Activated T-cell treated with anti-CD3 and anti-CD28 coated beads, Interleukin-2, amount 50 U/mL, for 4 hours (primary cell): Measurements from ENCODE around the gene TCIRG1. TPM values are rescaled to one million over a fixed set of nuclear protein-coding genes. Genes with fewer than 3 reads are reported as not detected.

Experiments used
- ATAC-seq, 2 donors: fragments of 200-7000 bp; cut with Tn5 transposase; one replicate each; pipeline ENCODE4 v1.10.0; 2021
- DNase-seq: peaks from one replicate; pipeline ENCODE4 v3.0.0-alpha.2; 2020
- H3K27me3 Mint-ChIP-seq: one replicate; pipeline ENCODE4 v1.8.0; 2021; ENCODE audit warnings: low read depth, mixed read lengths
- H3K36me3 Mint-ChIP-seq: one replicate; pipeline ENCODE4 v1.8.0; 2022; ENCODE audit warnings: mixed read lengths; ENCODE audit not compliant: insufficient read depth
- H3K4me1 Mint-ChIP-seq: one replicate; pipeline ENCODE4 v1.8.0; 2021; ENCODE audit warnings: low read depth, mixed read lengths
- H3K4me3 Mint-ChIP-seq: one replicate; pipeline ENCODE4 v1.8.0; 2021; ENCODE audit warnings: mild to moderate bottlenecking, moderate library complexity, mixed read lengths
- H3K9me3 Mint-ChIP-seq: one replicate; pipeline ENCODE4 v1.8.0; 2021; ENCODE audit warnings: mixed read lengths
- total RNA-seq, 3 donors: library from RNA; stranded (reverse); gene quantifications; one replicate each; pipeline ENCODE4 v1.2.1, GENCODE V29; 2021

TCIRG1 gene
- total RNA-seq, 3 donors from 2014 or later = 87.0 to 109 (median 101) TPM

DNA sequence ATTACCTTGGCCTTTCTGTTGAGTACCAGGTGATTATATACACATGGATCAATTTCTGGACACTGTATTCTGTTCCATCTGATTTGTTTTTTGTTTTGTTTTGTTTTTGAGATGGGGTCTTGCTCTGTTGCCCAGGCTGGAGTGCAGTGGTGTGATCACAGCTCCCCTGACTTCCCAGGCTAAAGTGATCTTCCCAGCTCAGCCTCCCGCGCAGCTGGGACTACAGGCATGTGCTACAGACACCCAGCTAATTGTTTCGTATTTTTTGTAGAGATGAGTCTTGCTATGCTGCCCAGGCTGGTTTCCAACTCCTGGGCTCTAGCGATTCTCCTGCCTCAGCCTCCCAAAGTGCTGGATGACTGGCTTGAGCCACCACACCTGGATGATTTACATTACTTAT is 19.0 kb downstream of the TCIRG1 start:
- no peaks in the 10 kb centered on the region for H3K27me3 Mint-ChIP-seq
- H3K4me3 Mint-ChIP-seq = no peak overlapping the region
- no peak for ATAC-seq
- DNase-seq = no peak
- peaks cover 6% of the 10 kb centered on the region for H3K36me3 Mint-ChIP-seq
- no peaks in the 10 kb centered on the region for H3K9me3 Mint-ChIP-seq
- H3K4me1 Mint-ChIP-seq = no peaks in the 10 kb centered on the region

DNA sequence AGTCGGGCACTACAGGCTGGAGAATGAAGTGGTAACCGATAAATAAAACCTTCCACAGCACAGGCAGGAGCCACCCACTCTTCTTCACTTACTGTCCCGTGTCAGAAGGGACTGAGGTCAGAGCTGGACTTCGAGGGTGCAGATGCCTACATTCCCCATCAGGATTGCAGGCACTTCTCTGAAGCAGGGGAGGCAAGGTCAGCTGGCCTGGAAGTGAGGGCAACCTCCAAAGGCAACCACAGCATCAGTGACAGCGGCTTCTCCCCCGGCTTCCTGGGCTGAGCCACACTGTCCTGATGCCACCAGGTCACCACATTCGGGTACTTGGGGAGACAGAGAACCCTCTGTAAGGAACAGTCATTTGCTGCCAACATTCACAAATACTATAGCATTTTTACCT is 22.7 kb downstream of the TCIRG1 start:
- ATAC-seq (no peak), DNase-seq (no peak)
- no peaks in the 10 kb centered on the region for H3K9me3 Mint-ChIP-seq
- no peaks in the 10 kb centered on the region for H3K27me3 Mint-ChIP-seq
- H3K4me1 Mint-ChIP-seq = no peaks in the 10 kb centered on the region
- no peak overlapping the region for H3K4me3 Mint-ChIP-seq
- H3K36me3 Mint-ChIP-seq = peaks cover 21% of the 10 kb centered on the region

GRCh38 chr11:68064926-68065325 is 26.1 kb downstream of the TCIRG1 start:
- H3K4me3 Mint-ChIP-seq = no peak overlapping the region
- no peaks in the 10 kb centered on the region for H3K27me3 Mint-ChIP-seq
- H3K9me3 Mint-ChIP-seq = no peaks in the 10 kb centered on the region
- no peaks in the 10 kb centered on the region for H3K4me1 Mint-ChIP-seq
- H3K36me3 Mint-ChIP-seq = peaks cover 30% of the 10 kb centered on the region
- no peak for DNase-seq
- ATAC-seq = no peak

- DNase-seq (no peak), ATAC-seq (no peak)
- no peaks in the 10 kb centered on the region for H3K27me3 Mint-ChIP-seq
- H3K4me1 Mint-ChIP-seq = no peaks in the 10 kb centered on the region
- peaks cover 31% of the 10 kb centered on the region for H3K36me3 Mint-ChIP-seq
- no peaks in the 10 kb centered on the region for H3K9me3 Mint-ChIP-seq
- H3K4me3 Mint-ChIP-seq = no peak overlapping the region
Observed at GRCh38 chr11:68065841-68066240, 27.0 kb downstream of the TCIRG1 start.

- no peak overlapping the region for H3K4me3 Mint-ChIP-seq
- H3K4me1 Mint-ChIP-seq = no peaks in the 10 kb centered on the region
- H3K9me3 Mint-ChIP-seq = no peaks in the 10 kb centered on the region
- H3K27me3 Mint-ChIP-seq = no peaks in the 10 kb centered on the region
- no peak for DNase-seq
- H3K36me3 Mint-ChIP-seq = peaks cover 30% of the 10 kb centered on the region
- no peak for ATAC-seq
Observed at GRCh38 chr11:68066742-68067141, 27.9 kb downstream of the TCIRG1 start.

DNA sequence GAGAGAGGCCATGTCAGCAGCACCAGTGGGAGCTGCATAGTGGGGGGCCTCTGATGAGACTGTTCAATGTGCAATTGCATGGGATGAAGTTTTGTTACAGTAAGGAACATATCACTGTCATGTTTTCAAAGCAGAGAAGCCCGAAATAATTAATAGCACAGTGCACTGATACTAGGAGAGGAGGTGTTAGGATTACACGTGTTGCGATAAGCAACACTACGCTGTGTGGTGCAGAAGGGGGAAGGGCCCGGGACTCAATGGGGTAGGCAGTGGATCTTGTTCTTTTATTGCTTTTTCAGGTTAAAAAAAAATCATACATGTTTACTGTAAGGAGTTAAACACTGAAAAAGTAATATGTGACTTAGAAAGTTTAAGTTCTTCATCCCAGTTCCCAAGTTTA is 29.2 kb downstream of the TCIRG1 start:
- no peaks in the 10 kb centered on the region for H3K9me3 Mint-ChIP-seq
- no peaks in the 10 kb centered on the region for H3K4me1 Mint-ChIP-seq
- no peak overlapping the region for H3K4me3 Mint-ChIP-seq

GRCh38 chr11:68071281-68072048 is 32.6 kb downstream of the TCIRG1 start:
- Mint-ChIP-seq H3K9me3 (no peaks in the 10 kb centered on the region), H3K27me3 (no peaks in the 10 kb centered on the region), H3K36me3 (peaks cover 14% of the 10 kb centered on the region), H3K4me1 (no peaks in the 10 kb centered on the region), H3K4me3 (no peak overlapping the region)
- no peak for DNase-seq
- ATAC-seq = no peak

More for the DNA sequence above, 29.2 kb downstream of the TCIRG1 start:
- H3K27me3 Mint-ChIP-seq = no peaks in the 10 kb centered on the region
- peaks cover 28% of the 10 kb centered on the region for H3K36me3 Mint-ChIP-seq
- ATAC-seq (no peak), DNase-seq (no peak)

DNA sequence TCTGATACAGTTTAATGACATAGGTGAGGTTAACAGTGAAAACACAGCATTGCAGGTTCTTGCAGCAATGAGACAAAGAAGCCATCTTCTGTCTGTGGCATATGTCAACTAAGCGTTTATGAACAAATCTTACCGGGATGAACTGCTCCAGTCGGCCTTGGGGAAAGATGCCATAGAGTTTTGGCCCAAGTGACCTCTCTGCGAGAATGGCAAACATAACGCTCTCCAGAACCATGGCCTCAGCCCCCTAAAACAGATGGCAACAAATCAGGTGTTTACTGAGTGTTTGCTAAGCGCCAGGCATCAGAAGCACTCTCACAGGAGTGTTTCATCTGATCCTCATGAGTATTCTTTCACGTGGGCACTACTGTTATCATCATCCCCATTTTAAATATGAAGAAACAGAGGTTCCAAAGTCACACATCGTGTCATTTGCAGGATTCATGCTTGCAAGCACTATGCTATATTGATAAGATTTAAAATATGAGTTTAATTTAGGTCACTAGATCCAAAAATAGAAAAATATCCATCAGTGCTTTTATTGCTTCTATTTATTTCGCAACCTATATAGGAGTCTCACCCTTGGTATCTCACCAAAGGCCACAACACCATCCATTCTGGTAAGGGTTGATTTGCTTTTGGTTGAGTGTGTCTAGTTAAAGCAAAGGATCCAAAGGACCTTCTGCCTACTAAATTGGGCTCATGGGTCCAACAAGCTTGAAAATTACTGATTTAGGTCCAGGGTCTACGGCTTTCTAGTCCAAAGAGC is 35.9 kb downstream of the TCIRG1 start:
- no peak for DNase-seq
- Mint-ChIP-seq H3K4me1 (no peaks in the 10 kb centered on the region), H3K36me3 (peaks cover 7% of the 10 kb centered on the region), H3K27me3 (no peaks in the 10 kb centered on the region), H3K4me3 (no peak overlapping the region), H3K9me3 (no peaks in the 10 kb centered on the region)
- no peak for ATAC-seq

DNA sequence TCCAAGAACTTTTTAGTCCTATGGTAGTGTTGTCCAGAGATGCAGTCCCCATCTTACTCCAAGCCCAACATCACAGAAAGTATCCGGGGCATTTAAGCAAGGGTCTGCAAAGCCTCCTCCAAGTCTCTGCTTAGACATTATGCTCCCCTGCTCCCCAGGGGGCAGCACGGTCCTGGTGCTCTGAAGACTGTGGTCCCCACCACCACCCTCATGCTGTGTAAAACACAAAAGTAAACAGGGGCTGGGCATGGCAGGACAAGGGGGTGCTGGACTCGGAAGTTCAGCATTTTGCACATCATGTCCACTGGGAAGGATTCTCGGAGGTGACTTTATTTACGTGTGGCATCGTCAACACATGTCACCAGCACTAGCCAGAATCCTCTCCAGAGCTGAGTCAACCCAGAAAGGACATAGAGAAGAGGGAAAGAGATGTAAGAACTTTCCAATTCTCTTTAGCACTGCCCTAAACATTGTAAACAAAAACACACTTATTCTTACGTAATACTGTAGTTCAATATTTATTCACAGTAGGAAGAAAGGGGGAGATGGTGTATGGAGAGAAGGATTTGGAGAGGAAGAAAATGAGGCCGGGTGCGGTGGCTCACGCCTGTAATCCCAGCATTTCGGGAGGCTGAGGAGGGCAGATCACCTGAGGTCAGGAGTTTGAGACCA is 37.7 kb downstream of the TCIRG1 start:
- no peaks in the 10 kb centered on the region for H3K27me3 Mint-ChIP-seq
- no peaks in the 10 kb centered on the region for H3K4me1 Mint-ChIP-seq
- DNase-seq (no peak), ATAC-seq (no peak)
- H3K9me3 Mint-ChIP-seq = no peaks in the 10 kb centered on the region
- H3K4me3 Mint-ChIP-seq = no peak overlapping the region
- peaks cover 6% of the 10 kb centered on the region for H3K36me3 Mint-ChIP-seq

- ATAC-seq (no peak), DNase-seq (no peak)
- Mint-ChIP-seq H3K4me1 (no peaks in the 10 kb centered on the region), H3K4me3 (no peak overlapping the region), H3K9me3 (no peaks in the 10 kb centered on the region), H3K27me3 (no peaks in the 10 kb centered on the region), H3K36me3 (peaks cover 6% of the 10 kb centered on the region)
Observed at GRCh38 chr11:68077617-68078582, 39.1 kb downstream of the TCIRG1 start.

DNA sequence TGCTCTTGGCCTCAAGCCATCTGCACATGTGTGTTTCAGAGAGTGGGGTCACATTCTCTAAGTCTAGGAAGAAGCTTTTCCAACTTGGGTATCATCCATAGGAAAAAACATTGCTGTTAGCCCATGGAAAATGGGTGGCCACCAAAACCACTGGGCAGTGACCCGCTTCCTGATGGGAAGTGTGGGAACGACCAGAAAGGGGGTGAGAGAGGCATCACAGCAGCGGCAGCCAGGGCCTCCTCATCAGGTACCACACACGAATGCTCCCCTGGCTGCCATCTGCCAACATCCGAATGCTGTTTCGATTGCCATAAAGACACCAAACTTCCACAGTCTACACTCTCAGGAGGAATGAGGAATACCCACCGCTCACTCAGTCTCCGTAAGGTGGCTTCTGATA is 42.0 kb downstream of the TCIRG1 start:
- ATAC-seq (no peak), DNase-seq (no peak)
- Mint-ChIP-seq H3K4me3 (no peak overlapping the region), H3K36me3 (peaks cover 6% of the 10 kb centered on the region), H3K4me1 (no peaks in the 10 kb centered on the region), H3K27me3 (no peaks in the 10 kb centered on the region), H3K9me3 (no peaks in the 10 kb centered on the region)

DNA sequence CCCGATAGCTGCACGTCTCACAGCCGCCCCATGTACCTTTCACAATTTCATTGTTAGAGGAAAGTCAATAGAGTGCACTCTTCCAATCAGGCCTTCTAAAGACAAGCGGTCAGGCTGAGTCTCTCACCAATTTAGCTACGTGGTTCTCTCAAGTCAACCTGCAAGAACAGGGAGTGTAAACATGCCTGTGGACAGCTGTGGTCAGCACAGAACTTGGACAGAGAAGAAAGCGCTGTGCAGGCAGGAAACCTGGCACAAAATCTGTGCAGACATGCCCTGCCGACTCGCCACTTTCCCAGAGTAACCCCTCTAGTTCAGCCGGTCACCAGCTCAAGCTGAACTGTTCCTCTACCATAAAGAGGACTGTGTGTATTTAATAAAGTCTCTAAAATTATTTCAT is 42.9 kb downstream of the TCIRG1 start:
- no peaks in the 10 kb centered on the region for H3K27me3 Mint-ChIP-seq
- no peaks in the 10 kb centered on the region for H3K4me1 Mint-ChIP-seq
- no peaks in the 10 kb centered on the region for H3K9me3 Mint-ChIP-seq
- DNase-seq (no peak), ATAC-seq (no peak)
- no peak overlapping the region for H3K4me3 Mint-ChIP-seq
- peaks cover 6% of the 10 kb centered on the region for H3K36me3 Mint-ChIP-seq

DNA sequence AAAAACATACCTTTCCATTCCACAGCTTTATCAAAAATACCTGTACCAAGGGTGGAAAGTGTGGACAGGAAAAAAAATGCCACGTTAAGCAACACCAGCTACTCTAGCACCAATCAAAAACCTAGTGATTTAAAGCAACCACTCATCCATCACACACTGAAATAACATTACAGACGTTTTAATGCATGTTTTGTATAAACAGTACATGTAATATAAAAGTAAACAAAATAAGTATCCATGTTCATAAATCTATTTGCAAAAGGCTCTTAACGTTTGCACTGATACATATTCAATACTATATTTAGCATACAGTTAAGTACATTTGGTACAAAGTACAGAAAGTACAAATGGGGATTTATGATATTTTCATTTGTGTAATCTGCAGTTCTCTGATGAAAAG is 43.7 kb downstream of the TCIRG1 start:
- Mint-ChIP-seq H3K36me3 (peaks cover 6% of the 10 kb centered on the region), H3K4me1 (no peaks in the 10 kb centered on the region), H3K27me3 (no peaks in the 10 kb centered on the region), H3K4me3 (no peak overlapping the region), H3K9me3 (no peaks in the 10 kb centered on the region)
- DNase-seq (no peak), ATAC-seq (no peak)

GRCh38 chr11:68083517-68083916 is 44.7 kb downstream of the TCIRG1 start:
- Mint-ChIP-seq H3K27me3 (no peaks in the 10 kb centered on the region), H3K4me3 (no peak overlapping the region), H3K36me3 (peaks cover 6% of the 10 kb centered on the region), H3K9me3 (no peaks in the 10 kb centered on the region), H3K4me1 (no peaks in the 10 kb centered on the region)
- ATAC-seq (no peak), DNase-seq (no peak)
